B cell (primary cell): ENCODE data around the gene ESR1. TPM values are rescaled to one million over a fixed set of nuclear protein-coding genes. Genes with fewer than 3 reads are reported as not detected.

Source experiments
- ATAC-seq: fragments of 200-7000 bp; cut with Tn5 transposase; one replicate; pipeline ENCODE4 v1.10.0; 2021; ENCODE audit warnings: low read depth, mild to moderate bottlenecking, moderate number of reproducible peaks, moderate library complexity
- CTCF ChIA-PET: fragments of 350-600 bp; sonication (Branson Sonifier 250); formaldehyde crosslinking; loops from one replicate; lab custom pipeline; 2021; ENCODE audit warnings: antibody characterized with exemption, inconsistent platforms; lab: Charles Lee
- POLR2A ChIA-PET: fragments of 350-600 bp; sonication (Branson Sonifier 250); formaldehyde crosslinking; loops from one replicate; lab custom pipeline; 2021; ENCODE audit warnings: antibody characterized with exemption; lab: Charles Lee
- DNase-seq: peaks from one replicate; pipeline ENCODE4 v3.0.0; 2013
- H2AFZ ChIP-seq: 2 replicates; pipeline ENCODE4 v1.6.1; 2012; ENCODE audit warnings: mild to moderate bottlenecking, low read depth, low read length; ENCODE audit not compliant: insufficient read depth, poor library complexity, severe bottlenecking
- H3K27ac ChIP-seq, 2 donors: 1 replicate in 1 of 2; 2 replicates in 1 of 2; pipeline ENCODE4 v1.5.1; 2012 to 2013; ENCODE audit warnings: low read length in 2 of 2, mild to moderate bottlenecking in 2 of 2, moderate library complexity in 1 of 2
- H3K27me3 ChIP-seq, 4 experiments: fragments of 200-600 bp in 1 of 4; sonication (generic) in 1 of 4; replicated peaks in 1 of 4; 1 replicate in 2 of 4; 2 replicates in 2 of 4; pipeline versions ENCODE4 v1.6.1 to v1.7.0; 2013 to 2016; ENCODE audit warnings: low read length in 3 of 4, mild to moderate bottlenecking in 2 of 4, mixed read lengths in 1 of 4, moderate library complexity in 1 of 4; ENCODE audit not compliant: insufficient read depth in 4 of 4, control insufficient read depth in 3 of 4; ENCODE audit errors: control extremely low read depth in 1 of 4
- H3K36me3 ChIP-seq, 2 experiments: replicated peaks in 1 of 2; 1 replicate in 1 of 2; 2 replicates in 1 of 2; pipeline versions ENCODE4 v1.6.1 to v1.7.1; 2013; ENCODE audit warnings: low read length in 1 of 2; ENCODE audit not compliant: insufficient read depth in 2 of 2, control insufficient read depth in 1 of 2; ENCODE audit errors: control extremely low read depth in 1 of 2, extremely low read depth in 1 of 2
- H3K4me1 ChIP-seq, 2 donors: fragments of 200-600 bp in 1 of 2; sonication (generic) in 1 of 2; 1 replicate in 1 of 2; 2 replicates in 1 of 2; pipeline versions ENCODE4 v1.5.1 to v1.6.1; 2013 to 2017; ENCODE audit warnings: low read length in 2 of 2; ENCODE audit not compliant: control insufficient read depth in 2 of 2, insufficient read depth in 2 of 2
- H3K4me2 ChIP-seq: replicated peaks from 2 replicates; pipeline ENCODE3; 2012; ENCODE audit warnings: mild to moderate bottlenecking, low read depth, low read length; ENCODE audit not compliant: poor library complexity, severe bottlenecking
- H3K4me3 ChIP-seq, 5 experiments: fragments of 200-600 bp in 1 of 5; sonication (generic) in 1 of 5; 1 replicate in 3 of 5; 2 replicates in 2 of 5; pipeline versions ENCODE4 v1.5.1 to v1.7.0; 2011 to 2016; ENCODE audit warnings: low read length in 4 of 5, mild to moderate bottlenecking in 4 of 5, low read depth in 2 of 5, control low read depth in 1 of 5, moderate library complexity in 1 of 5; ENCODE audit not compliant: insufficient read depth in 1 of 5; ENCODE audit errors: control extremely low read depth in 1 of 5, extremely low read depth in 1 of 5
- H3K79me2 ChIP-seq: fragments of 200-600 bp; sonication (generic); one replicate; pipeline ENCODE4 v1.6.0; 2016; ENCODE audit warnings: low read length; ENCODE audit not compliant: control insufficient read depth, insufficient read depth
- H3K9ac ChIP-seq: fragments of 200-600 bp; sonication (generic); 2 replicates; pipeline ENCODE4 v1.6.1; 2017; ENCODE audit warnings: mild to moderate bottlenecking, low read length, moderate library complexity
- H3K9me3 ChIP-seq, 3 donors: one replicate each; pipeline versions ENCODE4 v1.6.1 to v1.7.1; 2013; ENCODE audit warnings: low read length in 2 of 3; ENCODE audit not compliant: control insufficient read depth in 2 of 3, insufficient read depth in 1 of 3; ENCODE audit errors: control extremely low read depth in 1 of 3
- H4K20me1 ChIP-seq: 2 replicates; pipeline ENCODE4 v1.6.0; 2012; ENCODE audit warnings: mild to moderate bottlenecking, low read length; ENCODE audit not compliant: insufficient read depth, control insufficient read depth, poor library complexity, severe bottlenecking
- H3K27ac Mint-ChIP-seq: one replicate; pipeline ENCODE4 v1.8.0; 2021; ENCODE audit warnings: mixed read lengths
- H3K27me3 Mint-ChIP-seq: one replicate; pipeline ENCODE4 v1.8.0; 2021; ENCODE audit warnings: mixed read lengths
- H3K4me1 Mint-ChIP-seq: one replicate; pipeline ENCODE4 v1.8.0; 2021; ENCODE audit warnings: mixed read lengths
- H3K4me3 Mint-ChIP-seq: one replicate; pipeline ENCODE4 v1.8.0; 2021; ENCODE audit warnings: mixed read lengths
- H3K9me3 Mint-ChIP-seq: one replicate; pipeline ENCODE4 v1.8.0; 2022; ENCODE audit warnings: mixed read lengths; ENCODE audit not compliant: insufficient read depth
- CTCF ChIP-seq: fragments of 200-600 bp; IDR thresholded peaks from one replicate; pipeline ENCODE4 v1.8.0; 2022; ENCODE audit warnings: antibody characterized with exemption, mild to moderate bottlenecking
- EZH2 ChIP-seq: IDR thresholded peaks from 2 replicates; pipeline ENCODE4 v1.6.1; 2012; ENCODE audit warnings: borderline replicate concordance, low read depth, mild to moderate bottlenecking, moderate library complexity, low read length; ENCODE audit not compliant: insufficient read depth, poor library complexity, severe bottlenecking
- WGBS: methylation state at CpG from one replicate; pipeline ENCODE4 v1.1.5; 2013; ENCODE audit warnings: missing lambda C conversion rate; ENCODE audit not compliant: insufficient coverage; 5-methylcytosine and 5-hydroxymethylcytosine counted together
- intact Hi-C: fragments of 100-400 bp; cut with micrococcal nuclease; formaldehyde crosslinking; loops from one replicate; pipeline ENCODE4 v1.10.0; 2022
- polyA plus RNA-seq: library from polyadenylated mRNA; depleted of rRNA; stranded (reverse); fragments of >200 nt; gene quantifications from 2 replicates; pipeline ENCODE4 v1.2.3, GENCODE V29; 2012
- total RNA-seq, 2 donors: library from RNA; stranded (reverse); fragments of 120-200 nt in 1 of 2; gene quantifications; 1 replicate in 1 of 2; 2 replicates in 1 of 2; pipeline versions ENCODE4 v1.2.3 to v1.2.4, GENCODE V29; 2013 to 2022

The ESR1 gene
- total and polyA plus RNA-seq, 2 donors (not counting 1 experiment from before 2014, with no cell fraction given) = 0.46 to 5.9 TPM

DNA sequence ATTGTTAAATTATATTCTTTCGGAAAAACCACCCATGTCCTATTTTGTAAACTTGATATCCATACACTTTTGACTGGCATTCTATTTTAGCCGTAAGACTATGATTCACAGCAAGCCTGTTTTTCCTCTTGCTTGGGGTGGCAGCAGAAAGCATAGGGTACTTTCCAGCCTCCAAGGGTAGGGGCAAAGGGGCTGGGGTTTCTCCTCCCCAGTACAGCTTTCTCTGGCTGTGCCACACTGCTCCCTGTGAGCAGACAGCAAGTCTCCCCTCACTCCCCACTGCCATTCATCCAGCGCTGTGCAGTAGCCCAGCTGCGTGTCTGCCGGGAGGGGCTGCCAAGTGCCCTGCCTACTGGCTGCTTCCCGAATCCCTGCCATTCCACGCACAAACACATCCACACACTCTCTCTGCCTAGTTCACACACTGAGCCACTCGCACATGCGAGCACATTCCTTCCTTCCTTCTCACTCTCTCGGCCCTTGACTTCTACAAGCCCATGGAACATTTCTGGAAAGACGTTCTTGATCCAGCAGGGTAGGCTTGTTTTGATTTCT is 2.1 kb upstream of the ESR1 start:
- ChIA-PET POLR2A (no interaction called here), CTCF (no interaction called here)
- Histone ChIP-seq H3K79me2 (no peaks in the 10 kb centered on the region), H3K9me3 (peaks cover 0 to 2% (median 0%) of the 10 kb centered on the region in 3 donors), H3K4me2 (no peak overlapping the region), H4K20me1 (no peaks in the 10 kb centered on the region), H3K9ac (no peak overlapping the region), H3K27me3 (peaks cover 0 to 31% (median 19%) of the 10 kb centered on the region in 4 experiments), H3K27ac (no peak overlapping the region), H3K36me3 (no peaks in the 10 kb centered on the region), H3K4me3 (no peak overlapping the region), H2AFZ (no peak overlapping the region), H3K4me1 (peaks cover 20 to 22% of the 10 kb centered on the region in 2 donors)
- Mint-ChIP-seq H3K4me1 (peaks cover 23% of the 10 kb centered on the region), H3K27me3 (peaks cover 34% of the 10 kb centered on the region), H3K27ac (no peak overlapping the region), H3K9me3 (no peaks in the 10 kb centered on the region), H3K4me3 (no peak overlapping the region)
- intact Hi-C loops = no loop called here
- DNase-seq (no peak), ATAC-seq (no peak)
- TF ChIP-seq EZH2 (no peak), CTCF (no peak)
- WGBS = 85% methylated on average over 9 of the region's 11 CpGs

DNA sequence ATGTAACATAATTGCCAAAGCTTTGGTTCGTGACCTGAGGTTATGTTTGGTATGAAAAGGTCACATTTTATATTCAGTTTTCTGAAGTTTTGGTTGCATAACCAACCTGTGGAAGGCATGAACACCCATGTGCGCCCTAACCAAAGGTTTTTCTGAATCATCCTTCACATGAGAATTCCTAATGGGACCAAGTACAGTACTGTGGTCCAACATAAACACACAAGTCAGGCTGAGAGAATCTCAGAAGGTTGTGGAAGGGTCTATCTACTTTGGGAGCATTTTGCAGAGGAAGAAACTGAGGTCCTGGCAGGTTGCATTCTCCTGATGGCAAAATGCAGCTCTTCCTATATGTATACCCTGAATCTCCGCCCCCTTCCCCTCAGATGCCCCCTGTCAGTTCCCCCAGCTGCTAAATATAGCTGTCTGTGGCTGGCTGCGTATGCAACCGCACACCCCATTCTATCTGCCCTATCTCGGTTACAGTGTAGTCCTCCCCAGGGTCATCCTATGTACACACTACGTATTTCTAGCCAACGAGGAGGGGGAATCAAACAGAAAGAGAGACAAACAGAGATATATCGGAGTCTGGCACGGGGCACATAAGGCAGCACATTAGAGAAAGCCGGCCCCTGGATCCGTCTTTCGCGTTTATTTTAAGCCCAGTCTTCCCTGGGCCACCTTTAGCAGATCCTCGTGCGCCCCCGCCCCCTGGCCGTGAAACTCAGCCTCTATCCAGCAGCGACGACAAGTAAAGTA is 547 bp upstream of the ESR1 start:
- Histone ChIP-seq H3K9me3 (peaks cover 0 to 2% (median 0%) of the 10 kb centered on the region in 3 donors), H4K20me1 (no peaks in the 10 kb centered on the region), H3K9ac (peak overlapping the region; percentile 63), H2AFZ (peak overlapping the region; percentile 56), H3K27me3 (peaks cover 0 to 31% (median 24%) of the 10 kb centered on the region in 4 experiments), H3K36me3 (no peaks in the 10 kb centered on the region), H3K27ac (no peak overlapping the region), H3K4me3 (peak overlapping the region in 4 of 5 experiments; percentile 27 to 56 (median 46)), H3K4me1 (peaks cover 20 to 22% of the 10 kb centered on the region in 2 donors), H3K79me2 (no peaks in the 10 kb centered on the region), H3K4me2 (peak overlapping the region; percentile 84)
- intact Hi-C loops = no loop called here
- ATAC-seq = no peak
- DNase-seq = no peak
- H3K4me3 Mint-ChIP-seq = peak overlapping the region; percentile 80
- peaks cover 23% of the 10 kb centered on the region for H3K4me1 Mint-ChIP-seq
- H3K27ac Mint-ChIP-seq = no peak overlapping the region
- TF ChIP-seq CTCF (no peak), EZH2 (no peak)
- ChIA-PET POLR2A (no interaction called here), CTCF (interaction anchor here (1.3 kb wide), 1 partner anchor 116 kb away, joined by 3 read pairs; no protein-coding TSS in a partner anchor)
- WGBS = 4% methylated on average over 19 of the region's 20 CpGs
- H3K9me3 Mint-ChIP-seq = no peaks in the 10 kb centered on the region
- peaks cover 44% of the 10 kb centered on the region for H3K27me3 Mint-ChIP-seq
